ENCODE measurements around the gene CAVIN2.

Gene CAVIN2

DNA sequence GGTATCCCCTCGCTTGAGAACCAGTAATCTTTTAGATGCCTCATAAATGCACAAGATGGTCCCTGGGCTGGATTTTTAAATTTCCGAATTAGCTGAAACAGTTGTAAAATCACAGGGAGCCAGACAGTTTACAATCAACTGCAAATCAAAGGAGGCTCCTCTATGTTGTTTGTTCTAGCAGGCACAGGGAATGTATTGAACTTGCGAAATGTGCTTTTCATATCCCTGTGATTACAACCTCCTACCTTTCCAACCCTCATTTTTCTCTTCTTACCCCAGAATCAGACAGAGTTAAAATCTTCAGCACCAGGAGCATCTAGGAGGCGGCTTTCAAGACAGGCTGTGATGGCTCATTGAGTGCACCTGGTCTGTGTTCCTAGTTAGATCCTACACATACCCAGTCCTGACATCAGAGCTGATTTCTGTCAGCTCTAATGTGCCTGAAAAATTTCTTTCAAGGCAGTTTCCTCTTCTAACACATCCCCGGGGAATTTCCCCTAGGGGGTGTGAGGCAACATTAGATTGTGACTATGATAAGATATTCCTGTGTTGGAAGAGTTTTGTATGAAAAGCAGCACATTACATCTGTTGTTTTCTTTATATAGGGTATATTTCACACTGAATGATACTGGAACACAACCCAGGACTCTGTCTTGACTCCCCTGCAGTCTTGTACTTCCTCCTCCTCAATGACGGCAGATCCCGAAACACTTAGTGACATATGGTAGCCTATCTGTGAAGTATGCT is 17.9 kb upstream of the CAVIN2 start:
- peak; percentile 81 for DNase-seq

DNA sequence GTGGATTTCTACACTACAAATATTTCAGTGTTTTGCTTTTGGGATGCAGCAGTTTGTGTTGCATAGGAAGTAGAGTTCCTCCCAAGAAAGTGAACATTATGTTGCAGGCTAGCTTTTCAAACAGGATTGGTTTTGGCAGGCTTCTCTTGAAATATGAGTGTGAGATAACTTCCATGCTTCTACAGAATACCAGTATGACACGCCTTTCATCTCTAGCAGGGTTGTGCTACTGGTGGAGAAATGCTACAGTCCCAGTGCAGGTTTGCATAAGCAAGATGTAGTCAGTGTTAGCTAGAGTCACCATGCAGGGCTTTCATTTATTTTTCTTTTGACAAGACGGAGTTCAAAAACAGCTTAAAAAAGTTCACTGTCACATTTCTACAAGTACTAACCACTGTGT is 17.1 kb upstream of the CAVIN2 start:
- no peak for DNase-seq

GRCh38 chr2:191862156-191862775 is 15.4 kb upstream of the CAVIN2 start:
- DNase-seq: no peak

- no peak for DNase-seq
Measured at GRCh38 chr2:191860760-191861466, 14.0 kb upstream of the CAVIN2 start.

DNA sequence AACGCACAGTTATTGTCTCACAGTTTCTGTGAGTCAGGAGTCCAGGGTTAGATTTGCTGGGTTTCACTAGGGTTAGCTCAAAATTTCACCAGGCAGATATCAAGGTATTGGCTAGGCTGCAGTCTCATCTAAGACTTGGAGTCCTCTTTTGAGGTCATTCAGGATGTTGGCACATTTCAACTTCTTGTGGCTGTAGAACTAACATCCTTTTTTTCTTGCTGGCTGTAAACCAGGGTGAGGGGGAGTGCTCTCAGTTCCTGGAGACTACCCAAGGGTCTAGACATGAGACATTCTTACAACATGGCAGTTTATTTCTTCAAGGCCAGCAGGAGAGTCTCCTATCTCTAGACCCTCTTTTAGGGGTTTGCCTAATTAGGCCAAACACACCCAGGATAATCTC is 12.8 kb upstream of the CAVIN2 start:
- no peak for DNase-seq

GRCh38 chr2:191857886-191858285 is 11.0 kb upstream of the CAVIN2 start:
- DNase-seq: no peak

DNA sequence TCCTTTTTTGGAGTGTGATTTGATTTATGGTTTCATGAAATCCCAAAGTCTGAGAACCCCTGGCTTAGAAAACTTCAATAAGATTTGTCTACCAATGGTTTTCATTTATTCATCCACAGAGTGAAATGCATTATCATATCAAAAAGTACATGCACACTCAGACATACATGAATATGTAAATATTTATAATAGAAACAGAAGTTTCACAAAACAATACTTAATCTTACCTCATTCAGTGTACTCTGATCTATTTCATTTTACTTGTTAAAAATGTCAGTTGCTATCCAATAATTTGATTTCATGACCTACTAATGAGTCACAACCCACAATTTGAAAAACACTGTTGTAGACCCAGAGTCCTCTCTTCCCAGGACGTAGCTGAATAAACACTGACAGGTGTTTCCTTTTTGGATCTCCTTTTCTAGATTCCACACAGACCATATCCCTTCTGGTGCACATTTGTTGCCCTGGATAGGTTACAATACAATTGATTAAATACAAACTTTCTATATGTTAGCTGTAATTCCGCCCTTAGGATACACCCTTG is 10.4 kb upstream of the CAVIN2 start:
- no peak for DNase-seq

DNA sequence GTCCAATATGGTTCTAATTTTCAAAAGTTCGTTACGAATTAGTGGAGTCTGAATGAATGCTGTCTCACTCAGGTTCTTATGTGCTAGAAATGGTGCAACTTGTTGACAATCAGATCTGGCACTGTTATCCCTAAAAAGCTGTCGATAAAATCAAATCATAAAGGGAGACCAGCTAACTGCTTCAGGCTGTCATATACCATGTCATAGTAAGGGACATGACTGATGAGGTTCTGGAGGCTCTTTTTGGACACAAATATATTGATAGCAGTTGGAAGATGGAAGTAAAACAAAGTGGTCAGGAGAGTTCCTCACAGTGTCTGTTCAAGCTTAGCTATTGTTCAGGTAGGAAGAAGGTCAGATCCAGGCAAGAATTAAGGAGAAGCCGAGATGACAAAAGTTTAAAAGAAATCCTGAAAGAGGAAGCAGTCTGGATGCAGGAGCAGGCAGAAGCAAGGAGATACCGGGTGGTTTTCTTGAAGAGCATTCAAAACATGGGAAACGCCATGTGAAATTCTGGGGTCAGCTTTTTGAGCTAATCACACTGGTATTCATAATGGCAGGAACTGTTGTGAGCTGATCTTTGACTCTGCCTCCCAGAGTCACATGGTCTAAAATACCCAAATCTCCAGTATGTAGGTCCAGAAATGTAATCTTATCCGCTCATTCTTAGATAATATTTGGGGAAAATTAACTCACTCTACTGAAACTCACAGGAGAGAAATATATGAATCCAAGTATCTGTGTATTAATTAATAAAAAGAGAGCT is 9.4 kb upstream of the CAVIN2 start:
- DNase-seq: no peak

GRCh38 chr2:191855382-191855781 is 8.5 kb upstream of the CAVIN2 start:
- DNase-seq: no peak

GRCh38 chr2:191854382-191855372 is 7.8 kb upstream of the CAVIN2 start:
- no peak for DNase-seq

DNA sequence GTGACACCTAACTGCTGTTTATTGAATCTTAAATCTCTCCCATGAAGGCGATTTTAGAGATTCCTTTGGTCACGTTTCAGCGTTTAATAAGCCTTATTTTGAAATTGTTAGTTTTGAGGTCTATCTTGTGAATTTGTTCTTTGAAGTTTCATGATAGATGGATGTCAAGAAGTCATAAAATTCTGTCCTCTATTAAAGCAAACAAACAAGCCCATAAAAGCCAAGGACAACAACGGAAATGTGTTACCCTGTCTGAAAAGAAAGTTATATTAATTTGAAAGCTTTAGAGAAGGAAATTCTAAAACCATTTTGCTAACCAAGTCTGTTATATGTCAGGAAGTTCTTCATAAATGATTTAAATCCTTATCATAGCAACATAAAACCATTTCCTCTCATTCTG is 7.0 kb upstream of the CAVIN2 start:
- DNase-seq: no peak

DNA sequence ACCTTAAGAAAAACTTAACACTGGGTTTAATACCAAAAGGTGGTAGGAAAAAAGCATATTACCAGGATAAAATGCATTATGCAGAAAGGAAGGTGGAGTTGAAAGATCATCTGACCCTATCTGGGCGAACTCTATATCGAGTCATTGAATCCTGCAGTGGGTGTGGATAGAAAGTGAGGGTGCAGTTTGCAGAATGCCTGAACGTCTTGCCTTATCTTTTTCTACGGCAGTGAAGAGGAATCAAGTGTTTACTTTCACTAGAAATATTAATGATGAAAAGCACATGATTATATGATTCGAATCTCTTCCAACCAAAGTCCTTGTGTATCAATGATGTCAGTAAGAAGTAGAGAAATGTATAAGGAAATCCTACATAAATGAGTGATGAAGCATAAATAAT is 4.3 kb upstream of the CAVIN2 start:
- DNase-seq: no peak

DNA sequence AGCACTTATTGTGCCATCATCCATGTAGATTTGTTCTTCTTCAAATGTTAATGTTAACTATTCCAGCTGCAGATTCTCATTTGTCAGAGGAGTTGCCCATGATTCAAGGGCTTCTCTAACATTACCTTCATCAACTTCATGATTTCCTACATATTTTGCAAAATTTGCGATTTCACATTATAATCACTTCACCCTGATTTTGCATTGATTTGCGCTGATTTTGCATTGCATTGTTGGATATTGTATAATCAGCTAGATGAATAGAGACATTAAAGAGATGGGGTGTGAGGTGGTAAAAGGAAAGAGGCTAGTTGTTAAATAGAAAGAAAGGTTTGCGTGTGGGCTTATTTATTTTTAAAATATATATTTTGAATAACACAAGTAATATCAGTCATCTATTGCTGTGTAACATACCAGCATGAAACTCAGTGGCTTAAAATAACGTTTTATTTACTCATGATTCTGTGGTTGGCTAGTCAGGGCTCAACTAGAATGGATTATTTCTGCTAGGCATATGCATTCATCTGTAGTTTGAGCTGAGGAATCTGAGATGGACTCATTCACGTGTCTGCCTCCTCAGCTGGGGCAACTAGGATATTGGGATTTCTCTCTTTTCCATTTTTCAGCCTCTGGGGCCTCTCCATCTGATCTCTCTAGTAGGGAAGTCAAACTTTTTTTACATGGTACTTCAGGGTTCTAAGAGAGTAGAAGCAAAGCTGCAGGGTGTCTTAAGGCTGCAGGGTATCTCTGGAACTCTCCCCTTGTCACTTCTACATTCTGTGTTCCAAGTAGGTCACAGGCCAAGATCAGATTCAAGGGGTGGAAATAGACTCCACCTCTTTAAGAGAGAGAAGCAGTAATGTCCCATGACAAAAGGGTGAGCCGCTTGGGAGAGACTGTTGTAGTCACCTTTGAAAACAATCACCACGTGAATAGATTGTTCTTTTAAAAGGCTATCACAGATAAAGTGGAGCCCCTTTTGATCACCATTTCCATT is 2.2 kb upstream of the CAVIN2 start:
- no peak for DNase-seq

- no peak for DNase-seq
Measured at GRCh38 chr2:191847764-191848163, 876 bp upstream of the CAVIN2 start.

- no peak for DNase-seq
Measured at GRCh38 chr2:191845876-191846514, 893 bp downstream of the CAVIN2 start.

GRCh38 chr2:191845248-191845715 is 1.6 kb downstream of the CAVIN2 start:
- no peak for DNase-seq

GRCh38 chr2:191844706-191845105 is 2.2 kb downstream of the CAVIN2 start:
- DNase-seq: no peak

GRCh38 chr2:191840921-191841320 is 6.0 kb downstream of the CAVIN2 start:
- no peak for DNase-seq

GRCh38 chr2:191839918-191840804 is 6.7 kb downstream of the CAVIN2 start:
- DNase-seq: no peak
